Panc1 (cell line): ENCODE data around the gene CD40LG. TPM values are rescaled to one million over a fixed set of nuclear protein-coding genes. Genes with fewer than 3 reads are reported as not detected.

ENCODE experiments used
- ATAC-seq: fragments of 200-7000 bp; cut with Tn5 transposase; 2 replicates; pipeline ENCODE4 v1.9.1; 2020; ENCODE audit warnings: mild to moderate bottlenecking, moderate library complexity
- BruUV-seq: library from RNA; stranded (reverse); fragments of 400-500 nt; replicated peaks from 2 replicates; lab custom pipeline; 2021; lab: Mats Ljungman, UMichigan
- CTCF ChIA-PET: fragments of 300-600 bp; sonication (Branson Sonifier 250); formaldehyde crosslinking; loops from one replicate; lab custom pipeline; 2022; ENCODE audit warnings: antibody characterized with exemption; lab: Charles Lee
- POLR2A ChIA-PET: fragments of 300-600 bp; sonication (Branson Sonifier 250); formaldehyde crosslinking; loops from one replicate; lab custom pipeline; 2022; ENCODE audit warnings: antibody characterized with exemption; lab: Charles Lee
- DNase-seq: peaks from one replicate; pipeline ENCODE4 v3.0.0-alpha.2; 2010; ENCODE audit warnings: low read depth, low spot score
- H3K27ac ChIP-seq: 2 replicates; pipeline ENCODE4 v1.5.1; 2011; ENCODE audit warnings: mild to moderate bottlenecking, low read length, inconsistent platforms
- H3K27me3 ChIP-seq: fragments of 200-500 bp; sonication (Bioruptor generic); 2 replicates; pipeline ENCODE4 v1.6.0; 2014; ENCODE audit warnings: low read length, inconsistent platforms; ENCODE audit not compliant: control insufficient read depth, insufficient read depth
- H3K36me3 ChIP-seq: fragments of 200-500 bp; sonication (Bioruptor generic); 2 replicates; pipeline ENCODE4 v1.5.1; 2014; ENCODE audit warnings: inconsistent platforms, mild to moderate bottlenecking, low read length, moderate library complexity; ENCODE audit not compliant: control insufficient read depth, insufficient read depth
- H3K4me1 ChIP-seq: 2 replicates; pipeline ENCODE4 v1.5.1; 2011; ENCODE audit warnings: inconsistent platforms, mild to moderate bottlenecking, low read length, moderate library complexity; ENCODE audit not compliant: control insufficient read depth, insufficient read depth
- H3K4me3 ChIP-seq, 2 experiments: 2 replicates each; pipeline ENCODE4 v1.5.1; 2011 to 2012; ENCODE audit warnings: low read depth in 2 of 2, low read length in 2 of 2, mild to moderate bottlenecking in 2 of 2, inconsistent platforms in 1 of 2, moderate library complexity in 1 of 2
- H3K9me3 ChIP-seq: fragments of 200-500 bp; sonication (Bioruptor generic); 2 replicates; pipeline ENCODE4 v1.5.1; 2014; ENCODE audit warnings: low read depth, mild to moderate bottlenecking, inconsistent platforms, low read length, moderate library complexity; ENCODE audit not compliant: control insufficient read depth, insufficient read depth
- CTCF ChIP-seq: fragments of 450-650 bp; IDR thresholded peaks from 2 replicates; pipeline ENCODE4 v1.5.1; 2017; ENCODE audit warnings: mild to moderate bottlenecking
- POLR2AphosphoS5 ChIP-seq: IDR thresholded peaks from 2 replicates; pipeline ENCODE4 v1.6.1; 2012; ENCODE audit warnings: mild to moderate bottlenecking, low read depth, low read length, moderate library complexity
- REST ChIP-seq, 2 experiments: IDR thresholded peaks; 2 replicates each; pipeline ENCODE4 v1.6.1; 2011 to 2012; ENCODE audit warnings: low read depth in 2 of 2, control low read depth in 1 of 2, low read length in 1 of 2, mild to moderate bottlenecking in 1 of 2, moderate library complexity in 1 of 2; ENCODE audit not compliant: insufficient read depth in 1 of 2
- SIN3A ChIP-seq: IDR thresholded peaks from 2 replicates; pipeline ENCODE4 v1.6.1; 2012; ENCODE audit warnings: low read depth, mild to moderate bottlenecking, low read length, moderate library complexity, borderline replicate concordance; ENCODE audit not compliant: insufficient read depth
- TCF7L2 ChIP-seq: IDR thresholded peaks from 2 replicates; pipeline ENCODE4 v1.6.1; 2011; ENCODE audit warnings: mild to moderate bottlenecking, low read depth, low read length, inconsistent platforms
- in situ Hi-C: cut with HindIII; loops from 2 replicates; pipeline ENCODE4 v1.10.0; 2016; ENCODE audit warnings: low sequenced_read_pairs, low pct_unique_long_range_greater_than_20kb
- intact Hi-C: fragments of 100-400 bp; cut with micrococcal nuclease; formaldehyde crosslinking; loops from one replicate; pipeline ENCODE4 v1.10.0; 2022; ENCODE audit not compliant: unreplicated experiment
- total RNA-seq: library from RNA; stranded (reverse); gene quantifications from one replicate; pipeline ENCODE4 v1.2.1, GENCODE V29; 2021; ENCODE audit not compliant: unreplicated experiment

CD40LG gene
- total RNA-seq, 1 experiment from 2014 or later: not detected

GRCh38 chrX:136600059-136600458, 47.9 kb upstream of the CD40LG start:
- no peak overlapping the region for H3K4me3 ChIP-seq
- intact Hi-C loops: no loop called here
- H3K36me3 ChIP-seq: no peaks in the 10 kb centered on the region
- DNase-seq (no peak), ATAC-seq (no peak)
- BruUV-seq: no TSS peak
- no peaks in the 10 kb centered on the region for H3K4me1 ChIP-seq
- CTCF ChIA-PET: no interaction called here
- no peaks in the 10 kb centered on the region; the same call in 1 of the 2 replicates for H3K27me3 ChIP-seq
- H3K27ac ChIP-seq: no peak overlapping the region
- in situ Hi-C loops: no loop called here
- TF ChIP-seq POLR2AphosphoS5: no peak
- TF ChIP-seq REST (IDR thresholded peaks at IDR 0.05; ENCODE audit: insufficient read depth in 1 of 2, low read depth in 2 of 2, low read length in 1 of 2): no peak
- TF ChIP-seq TCF7L2: no peak
- TF ChIP-seq SIN3A: no peak
- no peak for TF ChIP-seq CTCF
- no peaks in the 10 kb centered on the region for H3K9me3 ChIP-seq
- POLR2A ChIA-PET: no interaction called here

- Histone ChIP-seq H3K4me3 (no peak overlapping the region), H3K27me3 (no peaks in the 10 kb centered on the region), H3K4me1 (no peaks in the 10 kb centered on the region), H3K27ac (no peak overlapping the region), H3K9me3 (no peaks in the 10 kb centered on the region), H3K36me3 (no peaks in the 10 kb centered on the region)
- in situ Hi-C loops (no loop called here), intact Hi-C loops (no loop called here)
- ATAC-seq (no peak), DNase-seq (no peak)
- ChIA-PET POLR2A (no interaction called here), CTCF (no interaction called here)
- no TSS peak for BruUV-seq
- TF ChIP-seq POLR2AphosphoS5: no peak
Observed at GRCh38 chrX:136607236-136607635, 40.7 kb upstream of the CD40LG start.

- ATAC-seq: peak; percentile 81
- no TSS peak for BruUV-seq
Observed at GRCh38 chrX:136608295-136608933, 39.5 kb upstream of the CD40LG start.

More at GRCh38 chrX:136608295-136608933, 39.5 kb upstream of the CD40LG start:
- ChIA-PET CTCF (no interaction called here), POLR2A (no interaction called here)
- H3K4me1 ChIP-seq: no peaks in the 10 kb centered on the region
- no peaks in the 10 kb centered on the region for H3K27me3 ChIP-seq
- DNase-seq: no peak
- H3K36me3 ChIP-seq: no peaks in the 10 kb centered on the region
- TF ChIP-seq REST (IDR thresholded peaks at IDR 0.05; ENCODE audit: insufficient read depth in 1 of 2, low read depth in 2 of 2, low read length in 1 of 2): no peak
- TF ChIP-seq CTCF: peak; percentile 48
- intact Hi-C loops (loop anchor here (2.0 kb wide), 1 partner anchor 86 kb away; no protein-coding TSS in a partner anchor), in situ Hi-C loops (no loop called here)
- H3K27ac ChIP-seq: no peak overlapping the region
- H3K4me3 ChIP-seq: no peak overlapping the region
- H3K9me3 ChIP-seq: no peaks in the 10 kb centered on the region
